WTC11 (cell line): Measurements from ENCODE around the gene RPL10. TPM values are rescaled to one million over a fixed set of nuclear protein-coding genes. Genes with fewer than 3 reads are reported as not detected.

Source experiments
- ATAC-seq: fragments of 200-7000 bp; cut with Tn5 transposase; 2 replicates; pipeline ENCODE4 v1.10.0; 2021; ENCODE audit warnings: mild to moderate bottlenecking, moderate library complexity
- CTCF ChIA-PET: fragments of 300-600 bp; sonication (Branson Sonifier 250); formaldehyde crosslinking; loops from one replicate; lab custom pipeline; 2021; ENCODE audit warnings: antibody characterized with exemption; lab: Charles Lee
- POLR2A ChIA-PET: fragments of 350-600 bp; sonication (Branson Sonifier 250); formaldehyde crosslinking; loops from one replicate; lab custom pipeline; 2021; ENCODE audit warnings: antibody characterized with exemption; lab: Charles Lee
- DNase-seq: peaks from one replicate; pipeline ENCODE4 v3.0.0; 2021; ENCODE audit warnings: low spot score
- H3K27ac Mint-ChIP-seq: 2 replicates; pipeline ENCODE4 v1.8.0; 2021; ENCODE audit warnings: mixed read lengths
- H3K27me3 Mint-ChIP-seq: 2 replicates; pipeline ENCODE4 v1.8.0; 2021; ENCODE audit warnings: low read depth, mild to moderate bottlenecking, moderate library complexity, mixed read lengths
- H3K36me3 Mint-ChIP-seq: 2 replicates; pipeline ENCODE4 v1.8.0; 2021; ENCODE audit warnings: mixed read lengths
- H3K4me1 Mint-ChIP-seq: 2 replicates; pipeline ENCODE4 v1.8.0; 2022; ENCODE audit warnings: mixed read lengths
- H3K4me3 Mint-ChIP-seq: 2 replicates; pipeline ENCODE4 v1.8.0; 2021; ENCODE audit warnings: mild to moderate bottlenecking, moderate library complexity, mixed read lengths
- H3K9me3 Mint-ChIP-seq: 2 replicates; pipeline ENCODE4 v1.8.0; 2021; ENCODE audit warnings: mixed read lengths
- CREB1 ChIP-seq: sonication (generic); formaldehyde crosslinking; IDR thresholded peaks from 2 replicates; pipeline ENCODE4 v1.8.0; 2023; ENCODE audit warnings: mild to moderate bottlenecking, missing genetic modification reagents
- CREM ChIP-seq: sonication (generic); formaldehyde crosslinking; IDR thresholded peaks from 2 replicates; pipeline ENCODE4 v1.8.1; 2022; ENCODE audit warnings: mild to moderate bottlenecking, missing genetic modification reagents, moderate library complexity
- ELF4 ChIP-seq: sonication (generic); formaldehyde crosslinking; IDR thresholded peaks from 2 replicates; pipeline ENCODE4 v1.8.1; 2022; ENCODE audit warnings: low read depth, mild to moderate bottlenecking, moderate library complexity, missing genetic modification reagents
- GTF2I ChIP-seq: fragments of 250-450 bp; sonication (Bioruptor Pico); conservative IDR thresholded peaks from 2 replicates; pipeline ENCODE4 v1.4.0; 2021; ENCODE audit warnings: mild to moderate bottlenecking
- IRF2 ChIP-seq: sonication (generic); formaldehyde crosslinking; IDR thresholded peaks from 2 replicates; pipeline ENCODE4 v1.8.0; 2022; ENCODE audit warnings: low read depth, missing genetic modification reagents, borderline replicate concordance
- JAZF1 ChIP-seq: fragments of 250-450 bp; sonication (Bioruptor Pico); IDR thresholded peaks from 2 replicates; pipeline ENCODE4 v1.9.0; 2021; ENCODE audit warnings: moderate library complexity, mild to moderate bottlenecking, inconsistent platforms
- SMAD4 ChIP-seq: sonication (generic); formaldehyde crosslinking; IDR thresholded peaks from 2 replicates; pipeline ENCODE4 v1.8.0; 2022; ENCODE audit warnings: mild to moderate bottlenecking, missing genetic modification reagents
- TEAD1 ChIP-seq: sonication (generic); formaldehyde crosslinking; IDR thresholded peaks from 2 replicates; pipeline ENCODE4 v1.8.0; 2022; ENCODE audit warnings: mild to moderate bottlenecking, missing genetic modification reagents
- TEAD4 ChIP-seq: sonication (generic); formaldehyde crosslinking; IDR thresholded peaks from 2 replicates; pipeline ENCODE4 v1.8.0; 2022; ENCODE audit warnings: mild to moderate bottlenecking, missing genetic modification reagents
- ZNF138 ChIP-seq: sonication (generic); formaldehyde crosslinking; conservative IDR thresholded peaks from 2 replicates; pipeline ENCODE4 v1.8.1; 2022; ENCODE audit warnings: mild to moderate bottlenecking, moderate library complexity, missing genetic modification reagents
- ZNF232 ChIP-seq: sonication (generic); formaldehyde crosslinking; IDR thresholded peaks from 2 replicates; pipeline ENCODE4 v1.8.0; 2022; ENCODE audit warnings: mild to moderate bottlenecking, missing genetic modification reagents
- total RNA-seq: library from RNA; stranded (reverse); gene quantifications from 3 replicates; pipeline ENCODE4 v1.2.3, GENCODE V29; 2021
- TF ChIP-seq, protein P1 (sequence below): sonication (generic); formaldehyde crosslinking; IDR thresholded peaks from 2 replicates; pipeline ENCODE4 v1.8.1; 2022; ENCODE audit warnings: missing genetic modification reagents, borderline replicate concordance
- TF ChIP-seq, protein P2 (sequence below): sonication (generic); formaldehyde crosslinking; IDR thresholded peaks from 2 replicates; pipeline ENCODE4 v1.8.1; 2023; ENCODE audit warnings: mild to moderate bottlenecking, missing genetic modification reagents
- TF ChIP-seq, protein P3 (sequence below): sonication (generic); formaldehyde crosslinking; conservative IDR thresholded peaks from 2 replicates; pipeline ENCODE4 v1.8.1; 2022; ENCODE audit warnings: mild to moderate bottlenecking, missing genetic modification reagents
- TF ChIP-seq, protein P4 (sequence below): sonication (generic); formaldehyde crosslinking; IDR thresholded peaks from 2 replicates; pipeline ENCODE4 v1.8.1; 2023; ENCODE audit warnings: mild to moderate bottlenecking, missing genetic modification reagents, moderate library complexity
- TF ChIP-seq, protein P5 (sequence below): sonication (generic); formaldehyde crosslinking; IDR thresholded peaks from 2 replicates; pipeline ENCODE4 v1.8.0; 2023; ENCODE audit warnings: missing genetic modification reagents
- TF ChIP-seq, protein P6 (sequence below): fragments of 250-450 bp; sonication (Bioruptor Pico); IDR thresholded peaks from 2 replicates; pipeline ENCODE4 v1.9.0; 2021; ENCODE audit warnings: mild to moderate bottlenecking, borderline replicate concordance
- TF ChIP-seq, protein P7 (sequence below): sonication (generic); formaldehyde crosslinking; IDR thresholded peaks from 2 replicates; pipeline ENCODE4 v1.8.1; 2022; ENCODE audit warnings: low read depth, missing genetic modification reagents, borderline replicate concordance

RPL10 gene
- total RNA-seq, 1 experiment from 2014 or later = 2,241 TPM

DNA sequence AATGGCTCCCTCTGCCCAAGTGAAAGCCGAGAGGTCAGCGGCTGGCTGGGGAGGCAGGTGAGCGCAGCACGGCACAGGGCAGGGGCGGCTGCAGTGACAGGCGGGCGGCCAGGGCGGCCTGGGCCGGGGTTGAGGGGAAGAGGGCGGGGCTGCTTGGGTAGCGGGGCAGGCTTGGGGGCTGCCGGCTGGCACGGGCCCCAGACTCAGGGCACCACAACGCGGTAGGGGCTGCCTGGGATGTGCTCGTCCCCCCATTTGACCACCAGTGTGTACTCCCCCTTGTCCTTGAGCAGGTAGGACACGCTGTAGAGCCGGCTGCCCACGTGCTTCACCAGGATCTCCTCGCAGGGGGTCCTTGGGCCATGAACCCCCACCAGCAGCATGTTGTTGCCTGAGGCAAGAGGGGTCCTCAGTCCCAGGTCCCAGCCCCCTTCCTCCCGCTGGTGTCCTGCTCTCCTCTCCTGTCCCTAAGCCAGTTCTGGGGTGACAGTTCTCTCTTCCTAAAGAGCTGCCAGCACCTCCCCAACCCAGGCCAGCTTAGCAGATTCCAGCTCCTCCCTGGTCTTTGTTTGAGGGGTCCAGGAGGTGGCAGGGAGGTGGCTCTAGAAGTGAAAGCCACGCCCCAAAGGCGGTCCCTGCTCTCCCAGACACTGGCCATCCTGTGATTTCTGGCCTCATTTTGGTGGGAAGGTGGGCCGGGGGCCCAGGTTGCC, 49.4 kb upstream of the RPL10 start (continued):
- TF ChIP-seq, protein P1, sequence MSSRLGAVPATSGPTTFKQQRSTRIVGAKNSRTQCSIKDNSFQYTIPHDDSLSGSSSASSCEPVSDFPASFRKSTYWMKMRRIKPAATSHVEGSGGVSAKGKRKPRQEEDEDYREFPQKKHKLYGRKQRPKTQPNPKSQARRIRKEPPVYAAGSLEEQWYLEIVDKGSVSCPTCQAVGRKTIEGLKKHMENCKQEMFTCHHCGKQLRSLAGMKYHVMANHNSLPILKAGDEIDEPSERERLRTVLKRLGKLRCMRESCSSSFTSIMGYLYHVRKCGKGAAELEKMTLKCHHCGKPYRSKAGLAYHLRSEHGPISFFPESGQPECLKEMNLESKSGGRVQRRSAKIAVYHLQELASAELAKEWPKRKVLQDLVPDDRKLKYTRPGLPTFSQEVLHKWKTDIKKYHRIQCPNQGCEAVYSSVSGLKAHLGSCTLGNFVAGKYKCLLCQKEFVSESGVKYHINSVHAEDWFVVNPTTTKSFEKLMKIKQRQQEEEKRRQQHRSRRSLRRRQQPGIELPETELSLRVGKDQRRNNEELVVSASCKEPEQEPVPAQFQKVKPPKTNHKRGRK (CRISPR knock-in tag) = no peak
- TF ChIP-seq, protein P2, sequence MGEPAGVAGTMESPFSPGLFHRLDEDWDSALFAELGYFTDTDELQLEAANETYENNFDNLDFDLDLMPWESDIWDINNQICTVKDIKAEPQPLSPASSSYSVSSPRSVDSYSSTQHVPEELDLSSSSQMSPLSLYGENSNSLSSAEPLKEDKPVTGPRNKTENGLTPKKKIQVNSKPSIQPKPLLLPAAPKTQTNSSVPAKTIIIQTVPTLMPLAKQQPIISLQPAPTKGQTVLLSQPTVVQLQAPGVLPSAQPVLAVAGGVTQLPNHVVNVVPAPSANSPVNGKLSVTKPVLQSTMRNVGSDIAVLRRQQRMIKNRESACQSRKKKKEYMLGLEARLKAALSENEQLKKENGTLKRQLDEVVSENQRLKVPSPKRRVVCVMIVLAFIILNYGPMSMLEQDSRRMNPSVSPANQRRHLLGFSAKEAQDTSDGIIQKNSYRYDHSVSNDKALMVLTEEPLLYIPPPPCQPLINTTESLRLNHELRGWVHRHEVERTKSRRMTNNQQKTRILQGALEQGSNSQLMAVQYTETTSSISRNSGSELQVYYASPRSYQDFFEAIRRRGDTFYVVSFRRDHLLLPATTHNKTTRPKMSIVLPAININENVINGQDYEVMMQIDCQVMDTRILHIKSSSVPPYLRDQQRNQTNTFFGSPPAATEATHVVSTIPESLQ (CRISPR knock-in tag) = no peak
- TF ChIP-seq SMAD4 (CRISPR knock-in tag) = no peak
- no peak for TF ChIP-seq ZNF232 (CRISPR knock-in tag)
- TF ChIP-seq, all 79 proteins: peak for 0

DNA sequence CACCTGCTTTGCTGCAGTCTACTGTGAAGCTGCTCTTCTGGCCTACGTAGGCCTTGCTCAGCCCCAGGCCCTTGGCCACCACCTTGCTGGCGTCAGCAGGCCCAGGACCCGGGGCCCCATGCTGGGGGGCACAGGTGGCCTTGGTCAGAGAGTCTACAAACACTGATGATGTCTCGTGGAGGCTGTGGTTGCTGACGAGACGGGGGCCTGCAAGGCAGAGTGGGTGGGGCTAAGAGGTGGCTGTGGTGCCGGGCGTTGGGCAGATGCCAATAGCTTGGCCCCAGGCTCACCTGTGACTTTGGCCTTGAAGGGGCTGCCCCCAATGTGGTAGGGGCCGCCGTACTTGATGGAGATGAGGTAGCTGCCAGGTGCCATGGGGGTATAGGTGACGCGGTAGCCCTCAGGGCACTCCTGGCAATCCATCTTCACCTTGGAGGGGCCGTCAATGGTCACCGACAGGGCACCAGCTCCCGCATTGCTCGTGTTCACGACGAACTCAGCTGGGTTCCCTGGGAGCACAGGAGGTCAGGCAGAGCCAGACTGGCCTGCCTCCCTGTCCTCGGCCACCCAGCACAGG, 48.7 kb upstream of the RPL10 start:
- DNase-seq (no peak), ATAC-seq (no peak)
- Mint-ChIP-seq H3K36me3 (peaks cover 18% of the 10 kb centered on the region), H3K27me3 (no peaks in the 10 kb centered on the region), H3K27ac (no peak overlapping the region), H3K9me3 (no peaks in the 10 kb centered on the region), H3K4me3 (no peak overlapping the region), H3K4me1 (peaks cover 5% of the 10 kb centered on the region; the same call in 1 of the 2 replicates)
- CTCF ChIA-PET = interaction anchor here (1.0 kb wide), 1 partner anchor 24 kb away, joined by 3 read pairs; no protein-coding TSS in a partner anchor
- TF ChIP-seq TEAD1 (CRISPR knock-in tag) = no peak
- no peak for TF ChIP-seq CREB1 (CRISPR knock-in tag)
- TF ChIP-seq, protein P3, sequence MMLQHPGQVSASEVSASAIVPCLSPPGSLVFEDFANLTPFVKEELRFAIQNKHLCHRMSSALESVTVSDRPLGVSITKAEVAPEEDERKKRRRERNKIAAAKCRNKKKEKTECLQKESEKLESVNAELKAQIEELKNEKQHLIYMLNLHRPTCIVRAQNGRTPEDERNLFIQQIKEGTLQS (CRISPR knock-in tag) = no peak
- TF ChIP-seq, protein P4, sequence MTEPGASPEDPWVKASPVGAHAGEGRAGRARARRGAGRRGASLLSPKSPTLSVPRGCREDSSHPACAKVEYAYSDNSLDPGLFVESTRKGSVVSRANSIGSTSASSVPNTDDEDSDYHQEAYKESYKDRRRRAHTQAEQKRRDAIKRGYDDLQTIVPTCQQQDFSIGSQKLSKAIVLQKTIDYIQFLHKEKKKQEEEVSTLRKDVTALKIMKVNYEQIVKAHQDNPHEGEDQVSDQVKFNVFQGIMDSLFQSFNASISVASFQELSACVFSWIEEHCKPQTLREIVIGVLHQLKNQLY (CRISPR knock-in tag) = no peak
- TF ChIP-seq, protein P5, sequence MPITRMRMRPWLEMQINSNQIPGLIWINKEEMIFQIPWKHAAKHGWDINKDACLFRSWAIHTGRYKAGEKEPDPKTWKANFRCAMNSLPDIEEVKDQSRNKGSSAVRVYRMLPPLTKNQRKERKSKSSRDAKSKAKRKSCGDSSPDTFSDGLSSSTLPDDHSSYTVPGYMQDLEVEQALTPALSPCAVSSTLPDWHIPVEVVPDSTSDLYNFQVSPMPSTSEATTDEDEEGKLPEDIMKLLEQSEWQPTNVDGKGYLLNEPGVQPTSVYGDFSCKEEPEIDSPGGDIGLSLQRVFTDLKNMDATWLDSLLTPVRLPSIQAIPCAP = no peak
- TF ChIP-seq IRF2 = no peak
- TF ChIP-seq JAZF1 = no peak
- TF ChIP-seq, protein P6, sequence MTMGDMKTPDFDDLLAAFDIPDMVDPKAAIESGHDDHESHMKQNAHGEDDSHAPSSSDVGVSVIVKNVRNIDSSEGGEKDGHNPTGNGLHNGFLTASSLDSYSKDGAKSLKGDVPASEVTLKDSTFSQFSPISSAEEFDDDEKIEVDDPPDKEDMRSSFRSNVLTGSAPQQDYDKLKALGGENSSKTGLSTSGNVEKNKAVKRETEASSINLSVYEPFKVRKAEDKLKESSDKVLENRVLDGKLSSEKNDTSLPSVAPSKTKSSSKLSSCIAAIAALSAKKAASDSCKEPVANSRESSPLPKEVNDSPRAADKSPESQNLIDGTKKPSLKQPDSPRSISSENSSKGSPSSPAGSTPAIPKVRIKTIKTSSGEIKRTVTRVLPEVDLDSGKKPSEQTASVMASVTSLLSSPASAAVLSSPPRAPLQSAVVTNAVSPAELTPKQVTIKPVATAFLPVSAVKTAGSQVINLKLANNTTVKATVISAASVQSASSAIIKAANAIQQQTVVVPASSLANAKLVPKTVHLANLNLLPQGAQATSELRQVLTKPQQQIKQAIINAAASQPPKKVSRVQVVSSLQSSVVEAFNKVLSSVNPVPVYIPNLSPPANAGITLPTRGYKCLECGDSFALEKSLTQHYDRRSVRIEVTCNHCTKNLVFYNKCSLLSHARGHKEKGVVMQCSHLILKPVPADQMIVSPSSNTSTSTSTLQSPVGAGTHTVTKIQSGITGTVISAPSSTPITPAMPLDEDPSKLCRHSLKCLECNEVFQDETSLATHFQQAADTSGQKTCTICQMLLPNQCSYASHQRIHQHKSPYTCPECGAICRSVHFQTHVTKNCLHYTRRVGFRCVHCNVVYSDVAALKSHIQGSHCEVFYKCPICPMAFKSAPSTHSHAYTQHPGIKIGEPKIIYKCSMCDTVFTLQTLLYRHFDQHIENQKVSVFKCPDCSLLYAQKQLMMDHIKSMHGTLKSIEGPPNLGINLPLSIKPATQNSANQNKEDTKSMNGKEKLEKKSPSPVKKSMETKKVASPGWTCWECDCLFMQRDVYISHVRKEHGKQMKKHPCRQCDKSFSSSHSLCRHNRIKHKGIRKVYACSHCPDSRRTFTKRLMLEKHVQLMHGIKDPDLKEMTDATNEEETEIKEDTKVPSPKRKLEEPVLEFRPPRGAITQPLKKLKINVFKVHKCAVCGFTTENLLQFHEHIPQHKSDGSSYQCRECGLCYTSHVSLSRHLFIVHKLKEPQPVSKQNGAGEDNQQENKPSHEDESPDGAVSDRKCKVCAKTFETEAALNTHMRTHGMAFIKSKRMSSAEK (CRISPR knock-in tag) = no peak
- no peak for TF ChIP-seq TEAD4 (CRISPR knock-in tag)
- no peak for TF ChIP-seq GTF2I (CRISPR knock-in tag)
- no peak for TF ChIP-seq CREM (CRISPR knock-in tag)
- no peak for TF ChIP-seq ZNF138 (CRISPR knock-in tag)
- TF ChIP-seq, protein P7, sequence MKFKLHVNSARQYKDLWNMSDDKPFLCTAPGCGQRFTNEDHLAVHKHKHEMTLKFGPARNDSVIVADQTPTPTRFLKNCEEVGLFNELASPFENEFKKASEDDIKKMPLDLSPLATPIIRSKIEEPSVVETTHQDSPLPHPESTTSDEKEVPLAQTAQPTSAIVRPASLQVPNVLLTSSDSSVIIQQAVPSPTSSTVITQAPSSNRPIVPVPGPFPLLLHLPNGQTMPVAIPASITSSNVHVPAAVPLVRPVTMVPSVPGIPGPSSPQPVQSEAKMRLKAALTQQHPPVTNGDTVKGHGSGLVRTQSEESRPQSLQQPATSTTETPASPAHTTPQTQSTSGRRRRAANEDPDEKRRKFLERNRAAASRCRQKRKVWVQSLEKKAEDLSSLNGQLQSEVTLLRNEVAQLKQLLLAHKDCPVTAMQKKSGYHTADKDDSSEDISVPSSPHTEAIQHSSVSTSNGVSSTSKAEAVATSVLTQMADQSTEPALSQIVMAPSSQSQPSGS (CRISPR knock-in tag) = no peak
- no peak for TF ChIP-seq ELF4 (CRISPR knock-in tag)
- POLR2A ChIA-PET = interaction anchor here (0.6 to 1.4 kb wide), 3 partner anchors 9 to 20 kb away, joined by 3 to 5 read pairs (median 3); no protein-coding TSS in a partner anchor
